K562 (cell line): Measurements from ENCODE around the gene NSDHL. TPM values are rescaled to one million over a fixed set of nuclear protein-coding genes. Genes with fewer than 3 reads are reported as not detected.

Source experiments
- CREB3L1 ChIP-seq: fragments of 450-650 bp; IDR thresholded peaks from 2 replicates; pipeline ENCODE4 v1.6.1; 2014; ENCODE audit warnings: low read depth, mild to moderate bottlenecking, moderate library complexity, borderline replicate concordance
- HDAC6 ChIP-seq: IDR thresholded peaks from 2 replicates; pipeline ENCODE4 v1.6.1; 2012; ENCODE audit warnings: low read depth, mild to moderate bottlenecking, control low read depth, inconsistent platforms, low read length, moderate library complexity
- TGIF2 ChIP-seq: sonication (generic); formaldehyde crosslinking; IDR thresholded peaks from 2 replicates; pipeline ENCODE4 v1.8.1; 2022; ENCODE audit warnings: mild to moderate bottlenecking, missing genetic modification reagents, moderate library complexity
- polyA plus RNA-seq, 8 experiments: library from polyadenylated mRNA; depleted of rRNA in 4 of 8; stranded (reverse) in 5 of 8; unstranded in 3 of 8; fragments of >200 nt; fragmentation: Nextera tagmentation in 2 of 8; fragmentation: Illumina TruSeq in 1 of 8; extraction: Ambion mirVana in 2 of 8; extraction: Trizol in 1 of 8; gene quantifications; 2 replicates each; pipeline versions ENCODE4 v1.2.1 to v1.2.3, GENCODE V29; 2011 to 2014; ENCODE audit warnings: inconsistent platforms in 1 of 8, missing spikeins in 1 of 8
- total RNA-seq, 7 experiments: library from RNA; depleted of rRNA in 6 of 7; stranded (reverse); fragments of >200 nt in 6 of 7; fragmentation: Illumina TruSeq in 2 of 7; extraction: Trizol in 2 of 7; gene quantifications; 2 replicates each; pipeline versions ENCODE4 v1.2.1 to v1.2.3, GENCODE V29; 2011 to 2021; ENCODE audit warnings: low replicate concordance in 1 of 7
- TF ChIP-seq, protein P1 (sequence below), 2 experiments: fragments of 450-650 bp; IDR thresholded peaks; 2 replicates each; pipeline ENCODE4 v1.6.1; 2016; ENCODE audit warnings: mild to moderate bottlenecking in 2 of 2, borderline replicate concordance in 1 of 2, low read depth in 1 of 2, moderate library complexity in 1 of 2

NSDHL gene
- total and polyA plus RNA-seq, 9 of the 15 experiments (the other 6 are each of a cell fraction or from before 2014, with no cell fraction given): 22.5 to 63.4 (median 40.8) TPM

DNA sequence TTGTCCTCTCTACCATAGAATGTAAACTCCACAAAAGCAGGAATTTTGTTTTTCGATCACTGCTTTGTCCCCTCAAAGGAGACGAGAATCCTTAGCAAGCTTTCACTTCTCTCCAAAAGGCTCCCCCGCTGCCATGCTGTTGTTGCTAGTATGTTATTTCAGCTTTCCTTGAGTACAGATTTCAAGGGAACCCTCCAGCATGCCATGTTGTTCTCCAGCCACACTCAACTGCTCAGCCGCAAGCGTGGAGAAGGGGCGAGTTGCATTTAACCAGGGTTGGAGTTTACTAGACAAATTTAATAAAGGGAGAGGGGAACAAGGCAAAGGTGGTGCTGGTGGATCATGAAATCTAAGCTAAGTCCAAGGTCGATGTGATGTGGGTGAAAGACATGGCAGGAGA, 23.1 kb downstream of the NSDHL start (continued):
- TF ChIP-seq, protein P1, sequence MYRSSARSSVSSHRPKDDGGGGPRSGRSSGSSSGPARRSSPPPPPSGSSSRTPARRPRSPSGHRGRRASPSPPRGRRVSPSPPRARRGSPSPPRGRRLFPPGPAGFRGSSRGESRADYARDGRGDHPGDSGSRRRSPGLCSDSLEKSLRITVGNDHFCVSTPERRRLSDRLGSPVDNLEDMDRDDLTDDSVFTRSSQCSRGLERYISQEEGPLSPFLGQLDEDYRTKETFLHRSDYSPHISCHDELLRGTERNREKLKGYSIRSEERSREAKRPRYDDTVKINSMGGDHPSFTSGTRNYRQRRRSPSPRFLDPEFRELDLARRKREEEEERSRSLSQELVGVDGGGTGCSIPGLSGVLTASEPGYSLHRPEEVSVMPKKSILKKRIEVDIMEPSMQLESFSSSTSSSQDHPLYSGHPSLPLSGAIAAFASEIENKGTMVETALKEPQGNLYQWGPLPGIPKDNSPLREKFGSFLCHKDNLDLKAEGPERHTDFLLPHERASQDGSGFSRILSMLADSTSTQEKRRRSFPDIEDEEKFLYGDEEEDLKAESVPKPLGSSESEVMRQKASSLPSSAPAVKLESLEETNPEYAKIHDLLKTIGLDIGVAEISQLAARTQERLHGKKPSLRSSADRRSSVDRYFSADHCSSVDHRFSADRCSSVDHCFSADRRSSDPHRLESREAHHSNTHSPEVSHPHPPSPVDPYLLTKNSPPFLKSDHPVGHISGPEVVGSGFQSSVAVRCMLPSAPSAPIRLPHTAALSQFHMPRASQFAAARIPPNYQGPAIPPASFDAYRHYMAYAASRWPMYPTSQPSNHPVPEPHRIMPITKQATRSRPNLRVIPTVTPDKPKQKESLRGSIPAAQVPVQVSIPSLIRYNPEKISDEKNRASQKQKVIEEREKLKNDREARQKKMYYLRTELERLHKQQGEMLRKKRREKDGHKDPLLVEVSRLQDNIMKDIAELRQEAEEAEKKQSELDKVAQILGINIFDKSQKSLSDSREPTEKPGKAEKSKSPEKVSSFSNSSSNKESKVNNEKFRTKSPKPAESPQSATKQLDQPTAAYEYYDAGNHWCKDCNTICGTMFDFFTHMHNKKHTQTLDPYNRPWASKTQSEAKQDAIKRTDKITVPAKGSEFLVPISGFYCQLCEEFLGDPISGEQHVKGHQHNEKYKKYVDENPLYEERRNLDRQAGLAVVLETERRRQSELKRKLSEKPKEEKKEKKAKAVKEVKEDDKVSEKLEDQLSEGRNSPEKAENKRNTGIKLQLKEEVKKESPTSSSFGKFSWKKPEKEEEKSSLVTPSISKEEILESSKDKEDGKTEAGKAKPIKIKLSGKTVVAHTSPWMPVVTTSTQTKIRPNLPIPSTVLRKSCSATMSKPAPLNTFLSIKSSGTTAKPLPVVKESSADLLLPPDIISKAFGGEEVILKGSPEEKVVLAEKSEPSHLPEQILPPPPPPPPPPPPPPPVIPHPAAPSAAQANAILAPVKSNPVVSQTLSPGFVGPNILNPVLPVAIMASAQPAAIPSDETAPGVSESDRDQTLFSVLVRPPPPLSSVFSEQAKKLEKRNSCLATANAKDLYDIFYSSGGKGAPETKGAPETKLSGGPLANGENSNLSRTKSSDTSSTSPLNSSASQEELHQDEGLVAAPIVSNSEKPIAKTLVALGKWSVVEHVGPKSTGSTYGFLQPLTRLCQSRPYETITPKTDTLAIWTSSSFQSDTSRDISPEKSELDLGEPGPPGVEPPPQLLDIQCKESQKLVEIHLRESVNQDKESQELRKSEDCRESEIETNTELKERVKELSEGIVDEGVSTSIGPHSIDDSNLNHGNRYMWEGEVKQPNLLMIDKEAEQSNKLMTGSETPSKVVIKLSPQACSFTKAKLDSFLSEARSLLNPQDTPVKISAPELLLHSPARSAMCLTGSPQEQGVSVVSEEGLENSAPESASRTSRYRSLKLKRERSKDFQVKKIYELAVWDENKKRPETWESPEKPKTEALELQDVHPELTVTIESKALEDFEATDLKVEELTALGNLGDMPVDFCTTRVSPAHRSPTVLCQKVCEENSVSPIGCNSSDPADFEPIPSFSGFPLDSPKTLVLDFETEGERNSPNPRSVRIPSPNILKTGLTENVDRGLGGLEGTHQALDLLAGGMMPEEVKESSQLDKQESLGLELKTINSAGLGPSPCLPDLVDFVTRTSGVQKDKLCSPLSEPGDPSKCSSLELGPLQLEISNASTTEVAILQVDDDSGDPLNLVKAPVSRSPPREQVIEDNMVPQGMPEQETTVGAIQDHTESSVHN (IDR thresholded peaks at IDR 0.05; ENCODE audit: borderline replicate concordance in 1 of 2, low read depth in 1 of 2): no peak
- TF ChIP-seq CREB3L1: no peak
- no peak for TF ChIP-seq TGIF2 (CRISPR knock-in tag)
- TF ChIP-seq HDAC6: no peak
- TF ChIP-seq, all 486 proteins: peak for 0
